Activated B cell treated with CpG ODN at 0.5 μM for 24 hours (primary cell): ENCODE data around the gene QDPR. TPM values are rescaled to one million over a fixed set of nuclear protein-coding genes. Genes with fewer than 3 reads are reported as not detected.

Experiments used
- ATAC-seq: fragments of 200-7000 bp; cut with Tn5 transposase; one replicate; pipeline ENCODE4 v1.10.0; 2021; ENCODE audit warnings: low read depth, mild to moderate bottlenecking, moderate library complexity
- CTCF ChIA-PET: fragments of 350-600 bp; sonication (Branson Sonifier 250); formaldehyde crosslinking; loops from one replicate; lab custom pipeline; 2021; ENCODE audit warnings: antibody characterized with exemption; lab: Charles Lee
- POLR2A ChIA-PET: fragments of 350-600 bp; sonication (Branson Sonifier 250); formaldehyde crosslinking; loops from one replicate; lab custom pipeline; 2021; ENCODE audit warnings: antibody characterized with exemption; lab: Charles Lee
- DNase-seq: peaks from one replicate; pipeline ENCODE4 v3.0.0; 2022
- H3K27ac Mint-ChIP-seq: one replicate; pipeline ENCODE4 v1.8.0; 2020; ENCODE audit warnings: mixed read lengths
- H3K27me3 Mint-ChIP-seq: one replicate; pipeline ENCODE4 v1.8.0; 2021; ENCODE audit warnings: mixed read lengths
- H3K36me3 Mint-ChIP-seq: one replicate; pipeline ENCODE4 v1.8.0; 2021; ENCODE audit warnings: low read depth, mixed read lengths
- H3K4me1 Mint-ChIP-seq: one replicate; pipeline ENCODE4 v1.8.0; 2021; ENCODE audit warnings: mixed read lengths
- H3K4me3 Mint-ChIP-seq: one replicate; pipeline ENCODE4 v1.8.0; 2020; ENCODE audit warnings: mild to moderate bottlenecking, mixed read lengths
- H3K9me3 Mint-ChIP-seq: one replicate; pipeline ENCODE4 v1.8.0; 2020; ENCODE audit warnings: mixed read lengths
- intact Hi-C: fragments of 100-400 bp; cut with micrococcal nuclease; formaldehyde crosslinking; loops from one replicate; pipeline ENCODE4 v1.15.1; 2024
- total RNA-seq: library from RNA; stranded (reverse); gene quantifications from 2 replicates; pipeline ENCODE4 v1.2.3, GENCODE V29; 2022
- TF ChIP-seq, protein P1 (sequence below): fragments of 200-600 bp; IDR thresholded peaks from one replicate; pipeline ENCODE4 v1.8.0; 2022; ENCODE audit warnings: antibody characterized with exemption, mild to moderate bottlenecking

The QDPR gene
- 7.2 and 8.9 TPM in 2 replicates for total RNA-seq

DNA sequence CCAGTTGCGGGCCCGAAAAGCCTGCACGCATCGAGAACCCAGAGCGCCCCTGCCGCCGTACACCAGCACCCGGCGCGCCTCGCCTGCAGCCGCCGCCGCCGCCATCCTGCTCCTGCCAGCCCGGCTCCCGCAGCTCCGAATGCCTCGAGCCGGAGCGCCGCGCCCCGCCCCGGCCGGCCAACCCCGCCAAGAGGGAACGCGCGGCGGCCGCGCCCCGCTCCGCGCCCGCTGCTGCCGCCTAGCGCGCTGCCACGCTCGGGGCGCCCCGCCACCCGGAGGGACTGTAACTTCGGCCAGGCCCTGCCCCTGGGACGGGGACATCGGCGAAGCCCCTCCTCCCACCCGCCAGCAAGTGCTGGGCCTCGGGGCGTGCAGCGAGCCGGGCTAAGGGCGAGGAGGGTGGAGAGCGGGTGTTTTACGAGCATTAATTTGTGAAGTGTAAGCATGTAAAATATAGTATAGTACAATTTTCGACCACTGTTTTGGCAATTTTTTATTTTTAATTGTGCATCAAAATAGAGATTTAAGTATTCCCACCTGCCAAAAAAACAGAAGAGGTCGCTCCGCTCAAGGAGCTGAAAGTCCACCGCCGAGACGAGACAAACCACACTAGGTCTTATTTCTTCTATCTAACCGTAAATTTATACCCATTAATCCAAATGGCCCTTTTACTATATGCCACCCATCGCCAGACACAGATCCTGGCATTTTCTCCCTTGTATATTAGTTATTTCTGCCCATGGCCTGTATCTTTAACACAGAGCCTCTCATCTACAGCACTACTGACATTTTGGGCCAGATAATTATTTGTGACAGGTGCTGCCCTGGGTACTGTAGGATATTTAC lies at the start of gene QDPR:
Gene QDPR (minus strand): TSS at position 141 of the 846 bp plus-strand sequence. CDS start 36 bp downstream, at position 105.
- Mint-ChIP-seq H3K36me3 (peaks cover 5% of the 10 kb centered on the region), H3K9me3 (no peaks in the 10 kb centered on the region), H3K27ac (peak within 1 kb of the TSS; percentile 62), H3K4me1 (peaks cover 19% of the 10 kb centered on the region), H3K4me3 (peak within 1 kb of the TSS; percentile 95), H3K27me3 (peaks cover 9% of the 10 kb centered on the region)
- CTCF ChIA-PET = interaction anchor here (1.2 kb wide), 1 partner anchor 36 kb away, joined by 3 read pairs; no protein-coding TSS in a partner anchor
- DNase-seq = peak; percentile 60
- TF ChIP-seq, protein P1, sequence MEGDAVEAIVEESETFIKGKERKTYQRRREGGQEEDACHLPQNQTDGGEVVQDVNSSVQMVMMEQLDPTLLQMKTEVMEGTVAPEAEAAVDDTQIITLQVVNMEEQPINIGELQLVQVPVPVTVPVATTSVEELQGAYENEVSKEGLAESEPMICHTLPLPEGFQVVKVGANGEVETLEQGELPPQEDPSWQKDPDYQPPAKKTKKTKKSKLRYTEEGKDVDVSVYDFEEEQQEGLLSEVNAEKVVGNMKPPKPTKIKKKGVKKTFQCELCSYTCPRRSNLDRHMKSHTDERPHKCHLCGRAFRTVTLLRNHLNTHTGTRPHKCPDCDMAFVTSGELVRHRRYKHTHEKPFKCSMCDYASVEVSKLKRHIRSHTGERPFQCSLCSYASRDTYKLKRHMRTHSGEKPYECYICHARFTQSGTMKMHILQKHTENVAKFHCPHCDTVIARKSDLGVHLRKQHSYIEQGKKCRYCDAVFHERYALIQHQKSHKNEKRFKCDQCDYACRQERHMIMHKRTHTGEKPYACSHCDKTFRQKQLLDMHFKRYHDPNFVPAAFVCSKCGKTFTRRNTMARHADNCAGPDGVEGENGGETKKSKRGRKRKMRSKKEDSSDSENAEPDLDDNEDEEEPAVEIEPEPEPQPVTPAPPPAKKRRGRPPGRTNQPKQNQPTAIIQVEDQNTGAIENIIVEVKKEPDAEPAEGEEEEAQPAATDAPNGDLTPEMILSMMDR = no peak
- ATAC-seq = peak; percentile 90
- POLR2A ChIA-PET = no interaction called here
- intact Hi-C loops = loop anchor here (1.0 to 2.0 kb wide), 3 partner anchors 65 to 511 kb away; partner anchors contain the start of genes DCAF16, LAP3 and NCAPG

GRCh38 chr4:17561195-17561909 lies 49.5 kb upstream of the QDPR start:
- DNase-seq (no peak), ATAC-seq (no peak)
- no peaks in the 10 kb centered on the region for H3K4me1 Mint-ChIP-seq
- H3K4me3 Mint-ChIP-seq = no peak overlapping the region
- no peak overlapping the region for H3K27ac Mint-ChIP-seq
- CTCF ChIA-PET = no interaction called here
- no peaks in the 10 kb centered on the region for H3K27me3 Mint-ChIP-seq
- intact Hi-C loops = no loop called here
- H3K9me3 Mint-ChIP-seq = no peaks in the 10 kb centered on the region
- H3K36me3 Mint-ChIP-seq = no peaks in the 10 kb centered on the region
- POLR2A ChIA-PET = no interaction called here
- TF ChIP-seq, protein P1 = no peak

- H3K27me3 Mint-ChIP-seq = peaks cover under 1% of the 10 kb centered on the region
- ATAC-seq (no peak), DNase-seq (no peak)
- no peak overlapping the region for H3K27ac Mint-ChIP-seq
- CTCF ChIA-PET = no interaction called here
- TF ChIP-seq, protein P1 = no peak
- no peaks in the 10 kb centered on the region for H3K36me3 Mint-ChIP-seq
- no peaks in the 10 kb centered on the region for H3K9me3 Mint-ChIP-seq
- POLR2A ChIA-PET = no interaction called here
- intact Hi-C loops = no loop called here
- H3K4me3 Mint-ChIP-seq = no peak overlapping the region
- no peaks in the 10 kb centered on the region for H3K4me1 Mint-ChIP-seq
These were observed 48.3 kb upstream of the QDPR start for GRCh38 chr4:17560065-17560673.

- POLR2A ChIA-PET = no interaction called here
- H3K4me3 Mint-ChIP-seq = no peak overlapping the region
- ATAC-seq (no peak), DNase-seq (no peak)
- H3K27ac Mint-ChIP-seq = no peak overlapping the region
- TF ChIP-seq, protein P1 = no peak
- intact Hi-C loops = no loop called here
- CTCF ChIA-PET = no interaction called here
- no peaks in the 10 kb centered on the region for H3K9me3 Mint-ChIP-seq
- no peaks in the 10 kb centered on the region for H3K4me1 Mint-ChIP-seq
- H3K27me3 Mint-ChIP-seq = peaks cover 5% of the 10 kb centered on the region
- no peaks in the 10 kb centered on the region for H3K36me3 Mint-ChIP-seq
These were observed 47.8 kb upstream of the QDPR start for GRCh38 chr4:17559709-17560048.
